ENCODE data around the gene PTPRM.

- TF ChIP-seq POLR2AphosphoS5 (IDR thresholded peaks at IDR 0.05; ENCODE audit: insufficient read depth, low read depth, low read length) (no peak), POLR2A (IDR thresholded peaks at IDR 0.05; ENCODE audit: low read depth, low read length) (no peak), CTCF (IDR thresholded peaks at IDR 0.05; ENCODE audit: extremely low read depth in 1 of 2, insufficient read depth in 1 of 2, low read depth in 1 of 2, low read length in 2 of 2) (no peak), MAX (IDR thresholded peaks at IDR 0.05; ENCODE audit: insufficient read depth, insufficient read length) (no peak), GATA2 (IDR thresholded peaks at IDR 0.05; ENCODE audit: insufficient read depth, insufficient read length, low read depth, low read length) (no peak), JUN (IDR thresholded peaks at IDR 0.05; ENCODE audit: borderline replicate concordance, insufficient read depth, insufficient read length, low read depth) (no peak)
Measured at GRCh38 chr18:8301427-8302172, 734.5 kb downstream of the PTPRM start.

All from endothelial cell of umbilical vein (primary cell).